Astrocyte of the spinal cord (primary cell): ENCODE data around the gene SPHK1.

Experiments
- DNase-seq: peaks from one replicate; pipeline ENCODE4 v3.0.0; 2011; ENCODE audit warnings: low read depth, low spot score
- H3K4me3 ChIP-seq: 2 replicates; pipeline ENCODE4 v1.5.1; 2011; ENCODE audit warnings: low read depth, mild to moderate bottlenecking, low read length, moderate library complexity
- CTCF ChIP-seq: IDR thresholded peaks from 2 replicates; pipeline ENCODE4 v1.5.1; 2012; ENCODE audit warnings: low read depth, mild to moderate bottlenecking, low read length, inconsistent platforms
- in situ Hi-C: cut with HindIII; loops from 2 replicates; pipeline ENCODE4 v1.10.0; 2017; ENCODE audit warnings: low sequenced_read_pairs

SPHK1 gene

GRCh38 chr17:76422406-76422805 is 38.0 kb downstream of the SPHK1 start:
- no peak overlapping the region for H3K4me3 ChIP-seq
- in situ Hi-C loops, result no loop called here
- TF ChIP-seq CTCF, result no peak
- no peak for DNase-seq

- in situ Hi-C loops, result no loop called here
- DNase-seq, result no peak
- H3K4me3 ChIP-seq, result no peak overlapping the region
- no peak for TF ChIP-seq CTCF
These were observed 38.5 kb downstream of the SPHK1 start for GRCh38 chr17:76422860-76423259.

- in situ Hi-C loops, result no loop called here
- TF ChIP-seq CTCF, result no peak
- no peak for DNase-seq
- H3K4me3 ChIP-seq, result no peak overlapping the region
These were observed 42.4 kb downstream of the SPHK1 start for GRCh38 chr17:76426853-76427252.

GRCh38 chr17:76427501-76428231 is 43.3 kb downstream of the SPHK1 start:
- TF ChIP-seq CTCF, result no peak

GRCh38 chr17:76428511-76428910 is 44.1 kb downstream of the SPHK1 start:
- H3K4me3 ChIP-seq, result no peak overlapping the region
- in situ Hi-C loops, result no loop called here
- no peak for DNase-seq
- TF ChIP-seq CTCF, result no peak

More at GRCh38 chr17:76427501-76428231, 43.3 kb downstream of the SPHK1 start:
- DNase-seq, result peak; percentile 47
- no peak overlapping the region for H3K4me3 ChIP-seq
- in situ Hi-C loops, result no loop called here

GRCh38 chr17:76431509-76431908 is 47.1 kb downstream of the SPHK1 start:
- in situ Hi-C loops, result no loop called here
- DNase-seq, result no peak
- no peak for TF ChIP-seq CTCF
- no peak overlapping the region for H3K4me3 ChIP-seq
